Measurements from ENCODE around the gene FN3KRP. TPM values are rescaled to one million over a fixed set of nuclear protein-coding genes. Genes with fewer than 3 reads are reported as not detected.

The FN3KRP gene
- total RNA-seq, 4 donors from 2014 or later, result 12.8 to 22.9 (median 18.2) TPM

- H3K27me3 ChIP-seq, result no peaks in the 10 kb centered on the region
- H3K27ac ChIP-seq, result peak overlapping the region in 2 of 4 donors; percentile 81 to 82
- no peak for ATAC-seq
- no peaks in the 10 kb centered on the region for H3K36me3 ChIP-seq
- TF ChIP-seq POLR2AphosphoS5 (IDR thresholded peaks at IDR 0.05) (no peak), EP300 (IDR thresholded peaks at IDR 0.05) (no peak), CTCF (IDR thresholded peaks at IDR 0.05) (no peak), POLR2A (IDR thresholded peaks at IDR 0.05) (no peak)
- H3K4me1 ChIP-seq, result peaks cover 0 to 25% (median 12%) of the 10 kb centered on the region in 3 donors
- peak overlapping the region; percentile 65 to 92 for H3K4me3 ChIP-seq
- H3K9me3 ChIP-seq, result peaks cover 0 to 9% (median 0%) of the 10 kb centered on the region in 3 donors
- WGBS, 2 donors (ENCODE audit: low coverage in 1 of 2), result no CpG with 5 or more reads among the region's 32 CpGs
Measured at GRCh38 chr17:82697808-82698064, 18.8 kb upstream of the FN3KRP start.

DNA sequence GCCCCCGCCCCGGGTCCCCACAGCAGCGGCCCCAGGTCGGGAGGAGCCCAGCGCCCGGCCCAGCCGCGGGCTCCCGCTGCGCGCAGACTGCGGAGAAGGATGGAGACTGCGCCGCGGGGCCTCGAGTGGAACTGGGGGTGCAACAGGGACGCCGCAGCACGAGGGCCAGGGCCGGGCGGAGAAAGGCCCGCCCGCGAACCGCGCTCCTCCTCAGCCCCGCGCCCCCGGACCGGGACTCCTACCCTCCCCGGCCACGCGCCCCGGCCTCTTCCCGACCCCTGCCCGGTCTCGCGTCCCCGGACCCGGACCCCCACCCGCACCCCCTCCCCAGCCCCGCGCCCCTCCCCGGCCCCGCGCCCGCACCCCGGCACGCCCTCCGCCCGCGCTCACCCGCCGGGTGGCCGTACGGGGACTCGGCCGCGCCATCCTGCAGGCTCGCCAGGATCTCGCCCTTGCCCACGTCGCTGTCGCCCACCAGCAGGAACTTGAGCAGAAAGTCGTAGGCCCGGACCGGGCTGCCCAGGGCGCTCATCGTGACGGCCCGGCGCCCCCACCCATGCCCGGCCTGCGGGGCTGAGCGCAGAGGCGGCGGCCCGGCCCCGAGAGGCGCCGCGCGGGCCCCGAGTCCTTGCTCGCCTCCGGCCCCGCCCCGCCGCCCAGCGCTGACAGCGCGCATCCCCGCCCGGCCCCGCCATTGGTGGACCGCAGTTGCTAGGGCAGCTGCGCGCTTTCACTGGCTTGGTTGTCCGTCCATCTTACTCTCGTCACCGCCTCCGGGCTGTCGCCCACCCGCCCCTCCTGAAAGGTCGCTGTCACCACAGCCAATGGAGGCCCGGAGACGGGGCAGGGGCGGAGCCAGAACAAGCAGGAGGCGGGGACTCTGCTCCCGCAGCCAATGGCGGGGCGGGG, 18.2 kb upstream of the FN3KRP start, which contains the start of gene RAB40B:
Gene RAB40B, minus strand, starts transcription at position 634 of the 909 bp plus-strand sequence. Its CDS starts 102 bp downstream, at position 532.
- H3K9me3 ChIP-seq, result peaks cover 0 to 9% (median 0%) of the 10 kb centered on the region in 3 donors
- H3K36me3 ChIP-seq, result no peaks in the 10 kb centered on the region
- no peaks in the 10 kb centered on the region for H3K27me3 ChIP-seq
- peak within 1 kb of the TSS; percentile 65 to 92 for H3K4me3 ChIP-seq
- peak; percentile 100 for ATAC-seq
- H3K27ac ChIP-seq, result peak within 1 kb of the TSS in 3 of 4 donors; percentile 80 to 82 (median 81)
- TF ChIP-seq CTCF (IDR thresholded peaks at IDR 0.05) (peak in 1 of 4 experiments; percentile 20), POLR2AphosphoS5 (IDR thresholded peaks at IDR 0.05) (peak; percentile 20), EP300 (IDR thresholded peaks at IDR 0.05) (no peak), POLR2A (IDR thresholded peaks at IDR 0.05) (peak; percentile 39 to 50)
- peaks cover 0 to 25% (median 12%) of the 10 kb centered on the region in 3 donors for H3K4me1 ChIP-seq
- no CpG with 5 or more reads among the region's 112 CpGs for WGBS, 2 donors (ENCODE audit: low coverage in 1 of 2)

- WGBS, 2 donors (ENCODE audit: low coverage in 1 of 2), result no CpG with 5 or more reads among the region's 45 CpGs
- peaks cover 0 to 9% (median 0%) of the 10 kb centered on the region in 3 donors for H3K9me3 ChIP-seq
- H3K4me3 ChIP-seq, result peak overlapping the region; percentile 34 to 92
- TF ChIP-seq POLR2AphosphoS5 (IDR thresholded peaks at IDR 0.05) (peak; percentile 1), POLR2A (IDR thresholded peaks at IDR 0.05) (no peak), EP300 (IDR thresholded peaks at IDR 0.05) (no peak)
- H3K27ac ChIP-seq, result peak overlapping the region in 3 of 4 donors; percentile 76 to 81 (median 80)
- H3K4me1 ChIP-seq, result peaks cover 0 to 25% (median 12%) of the 10 kb centered on the region in 3 donors
- no peaks in the 10 kb centered on the region for H3K36me3 ChIP-seq
- peak; percentile 14 for ATAC-seq
- no peaks in the 10 kb centered on the region for H3K27me3 ChIP-seq
Measured at GRCh38 chr17:82698974-82699442, 17.5 kb upstream of the FN3KRP start.

DNA sequence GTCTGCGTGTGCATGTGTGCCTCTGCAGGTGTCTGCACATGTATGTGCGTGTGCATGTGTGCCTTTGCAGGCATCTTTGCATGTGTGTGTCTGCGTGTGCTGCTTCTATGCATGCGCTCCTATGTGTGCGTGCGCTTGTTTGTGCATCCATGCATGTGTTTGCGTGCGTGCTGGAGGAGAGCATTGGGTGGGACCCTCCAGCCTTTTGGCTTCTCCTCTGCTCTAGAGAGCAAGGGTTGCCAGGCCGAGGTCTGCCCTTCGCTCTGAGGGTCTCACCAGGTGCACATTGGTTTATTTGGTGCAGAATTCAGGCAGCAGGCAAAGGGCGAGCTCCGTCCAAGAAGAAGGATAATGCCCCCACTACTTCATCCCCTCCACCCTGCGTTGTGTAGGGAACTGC, 17.0 kb upstream of the FN3KRP start:
- no peaks in the 10 kb centered on the region for H3K36me3 ChIP-seq
- H3K9me3 ChIP-seq, result peaks cover 0 to 5% (median 0%) of the 10 kb centered on the region in 3 donors
- TF ChIP-seq POLR2A (IDR thresholded peaks at IDR 0.05) (no peak), EP300 (IDR thresholded peaks at IDR 0.05) (no peak), CTCF (IDR thresholded peaks at IDR 0.05) (no peak), POLR2AphosphoS5 (IDR thresholded peaks at IDR 0.05) (no peak)
- H3K27ac ChIP-seq, result no peak overlapping the region
- H3K4me1 ChIP-seq, result peaks cover 0 to 25% (median 12%) of the 10 kb centered on the region in 3 donors
- peak overlapping the region in 1 of 2 donors; percentile 92 for H3K4me3 ChIP-seq
- no peaks in the 10 kb centered on the region for H3K27me3 ChIP-seq
- ATAC-seq, result no peak
- WGBS, 2 donors (ENCODE audit: low coverage in 1 of 2), result 66 to 68% methylated on average over 4 to 6 of the region's 13 CpGs

- no peak for ATAC-seq
- H3K27ac ChIP-seq, result no peak overlapping the region
- no peak overlapping the region for H3K4me3 ChIP-seq
- H3K4me1 ChIP-seq, result peaks cover 0 to 17% (median 5%) of the 10 kb centered on the region in 3 donors
- no peaks in the 10 kb centered on the region for H3K9me3 ChIP-seq
- H3K36me3 ChIP-seq, result no peaks in the 10 kb centered on the region
- WGBS, 2 donors (ENCODE audit: low coverage in 1 of 2), result 27 to 63% methylated on average over 3 to 5 of the region's 20 CpGs
- TF ChIP-seq EP300 (IDR thresholded peaks at IDR 0.05), result no peak
- TF ChIP-seq POLR2A (IDR thresholded peaks at IDR 0.05), result no peak
- no peak for TF ChIP-seq POLR2AphosphoS5 (IDR thresholded peaks at IDR 0.05)
- TF ChIP-seq CTCF (IDR thresholded peaks at IDR 0.05), result no peak
- H3K27me3 ChIP-seq, result no peaks in the 10 kb centered on the region
Measured at GRCh38 chr17:82702231-82702927, 14.1 kb upstream of the FN3KRP start.

Data from gastroesophageal sphincter (tissue), 4 donors.